NB4 (cell line): ENCODE data around the gene CFAP100.
A peak's percentile ranks its signal among the peaks of the same experiment; 100 is the strongest.

Source experiments
- DNase-seq: peaks from one replicate; pipeline ENCODE4 v3.0.0; 2010; ENCODE audit warnings: low read depth
- H3K4me3 ChIP-seq: one replicate; pipeline ENCODE4 v1.5.1; 2011; ENCODE audit warnings: mild to moderate bottlenecking, low read depth, low read length, moderate library complexity
- MYC ChIP-seq: IDR thresholded peaks from 2 replicates; pipeline ENCODE4 v1.6.1; 2011; ENCODE audit warnings: low read depth, low read length
- POLR2A ChIP-seq: IDR thresholded peaks from 2 replicates; pipeline ENCODE4 v1.6.1; 2011; ENCODE audit warnings: mild to moderate bottlenecking; ENCODE audit not compliant: insufficient read length; ENCODE audit errors: extremely low read depth
- TF ChIP-seq, protein P1 (sequence below): IDR thresholded peaks from 2 replicates; pipeline ENCODE4 v1.6.1; 2011; ENCODE audit warnings: low read depth, low read length
- TF ChIP-seq, protein P2 (sequence below): IDR thresholded peaks from one replicate; pipeline ENCODE4 v1.5.1; 2012; ENCODE audit warnings: low read depth, low read length

CFAP100 gene

DNA sequence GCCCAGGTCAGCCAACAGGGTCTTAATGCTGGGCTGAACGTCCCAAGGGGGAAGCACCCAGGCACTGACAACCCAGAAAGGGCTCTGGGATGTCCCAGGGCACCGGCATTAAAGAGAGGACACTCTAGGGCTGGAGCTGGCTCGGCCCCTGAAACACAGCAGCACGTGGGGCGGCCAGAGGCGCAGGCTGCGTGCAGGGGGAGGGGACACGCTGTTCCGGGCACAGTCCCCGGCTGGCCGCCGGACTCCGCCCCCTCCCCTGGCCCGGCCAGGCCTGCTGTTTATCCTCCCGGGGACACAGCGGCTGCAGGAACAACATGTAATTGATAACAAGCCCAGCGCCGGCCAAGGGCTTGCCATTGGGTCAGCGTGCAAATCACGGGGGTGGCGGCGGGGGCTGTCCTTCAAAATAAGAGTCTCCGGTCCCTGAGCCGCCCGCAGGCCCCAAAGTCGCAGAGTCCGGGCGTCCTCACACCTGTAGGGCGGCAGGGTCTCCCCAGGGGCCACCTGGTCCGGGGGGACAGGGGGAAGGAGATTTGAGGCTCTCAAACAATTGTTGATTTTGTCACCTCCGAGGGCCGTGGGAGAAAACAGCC lies 38.8 kb upstream of the CFAP100 start:
- no peak for DNase-seq
- H3K4me3 ChIP-seq, result no peak overlapping the region

DNA sequence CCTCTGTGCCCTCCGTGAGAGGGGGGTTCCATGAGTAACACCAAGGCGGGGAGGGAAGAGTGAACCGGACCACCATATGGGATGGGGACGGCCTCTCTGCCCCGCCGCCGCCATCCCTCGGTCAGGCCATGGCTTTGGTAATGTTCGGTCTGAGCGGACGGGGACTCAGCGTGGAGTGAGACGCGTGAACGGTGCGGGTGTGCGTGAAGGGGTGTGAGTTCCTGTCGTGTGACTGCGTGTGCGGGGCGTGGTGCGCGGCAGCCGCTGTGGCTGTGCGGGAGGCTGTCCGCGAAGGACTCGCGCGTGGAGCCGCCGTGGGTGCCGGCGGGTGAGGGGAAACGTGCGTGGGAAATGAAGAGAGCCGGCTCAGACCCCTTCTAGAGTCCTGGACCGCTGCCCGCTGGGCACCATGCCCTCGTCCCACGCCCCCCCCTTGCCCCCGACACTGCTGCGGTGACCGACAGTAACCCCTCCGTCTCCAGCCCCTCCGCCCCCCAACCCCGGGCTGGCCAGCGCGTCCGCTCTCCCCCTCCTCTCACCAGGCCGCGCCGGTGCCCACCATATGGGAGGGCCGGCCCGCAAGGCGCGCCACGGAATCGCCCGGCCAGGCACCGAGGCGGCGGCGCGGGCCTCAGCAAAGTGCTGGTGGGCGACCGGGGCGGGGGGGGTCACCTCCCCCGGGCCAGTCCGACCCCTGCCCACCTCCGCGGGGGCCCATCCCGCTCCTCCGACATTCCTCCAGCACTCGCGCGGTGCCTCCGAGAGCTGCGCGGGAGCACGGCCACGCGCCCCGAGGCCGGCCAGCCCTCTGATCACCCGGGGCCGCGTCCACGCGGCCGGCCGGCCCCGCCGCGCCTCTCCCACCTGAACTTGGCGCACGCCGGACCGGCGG lies 38.1 kb upstream of the CFAP100 start:
- TF ChIP-seq, protein P1, sequence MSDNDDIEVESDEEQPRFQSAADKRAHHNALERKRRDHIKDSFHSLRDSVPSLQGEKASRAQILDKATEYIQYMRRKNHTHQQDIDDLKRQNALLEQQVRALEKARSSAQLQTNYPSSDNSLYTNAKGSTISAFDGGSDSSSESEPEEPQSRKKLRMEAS, result no peak
- no peak for TF ChIP-seq MYC
- TF ChIP-seq, protein P2, sequence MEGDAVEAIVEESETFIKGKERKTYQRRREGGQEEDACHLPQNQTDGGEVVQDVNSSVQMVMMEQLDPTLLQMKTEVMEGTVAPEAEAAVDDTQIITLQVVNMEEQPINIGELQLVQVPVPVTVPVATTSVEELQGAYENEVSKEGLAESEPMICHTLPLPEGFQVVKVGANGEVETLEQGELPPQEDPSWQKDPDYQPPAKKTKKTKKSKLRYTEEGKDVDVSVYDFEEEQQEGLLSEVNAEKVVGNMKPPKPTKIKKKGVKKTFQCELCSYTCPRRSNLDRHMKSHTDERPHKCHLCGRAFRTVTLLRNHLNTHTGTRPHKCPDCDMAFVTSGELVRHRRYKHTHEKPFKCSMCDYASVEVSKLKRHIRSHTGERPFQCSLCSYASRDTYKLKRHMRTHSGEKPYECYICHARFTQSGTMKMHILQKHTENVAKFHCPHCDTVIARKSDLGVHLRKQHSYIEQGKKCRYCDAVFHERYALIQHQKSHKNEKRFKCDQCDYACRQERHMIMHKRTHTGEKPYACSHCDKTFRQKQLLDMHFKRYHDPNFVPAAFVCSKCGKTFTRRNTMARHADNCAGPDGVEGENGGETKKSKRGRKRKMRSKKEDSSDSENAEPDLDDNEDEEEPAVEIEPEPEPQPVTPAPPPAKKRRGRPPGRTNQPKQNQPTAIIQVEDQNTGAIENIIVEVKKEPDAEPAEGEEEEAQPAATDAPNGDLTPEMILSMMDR, result no peak
- no peak for TF ChIP-seq POLR2A
- no peak overlapping the region for H3K4me3 ChIP-seq
- DNase-seq, result no peak

More for the DNA sequence above, 38.8 kb upstream of the CFAP100 start:
- TF ChIP-seq, protein P1, result no peak
- TF ChIP-seq MYC (no peak), POLR2A (no peak)
- TF ChIP-seq, protein P2, result no peak

DNA sequence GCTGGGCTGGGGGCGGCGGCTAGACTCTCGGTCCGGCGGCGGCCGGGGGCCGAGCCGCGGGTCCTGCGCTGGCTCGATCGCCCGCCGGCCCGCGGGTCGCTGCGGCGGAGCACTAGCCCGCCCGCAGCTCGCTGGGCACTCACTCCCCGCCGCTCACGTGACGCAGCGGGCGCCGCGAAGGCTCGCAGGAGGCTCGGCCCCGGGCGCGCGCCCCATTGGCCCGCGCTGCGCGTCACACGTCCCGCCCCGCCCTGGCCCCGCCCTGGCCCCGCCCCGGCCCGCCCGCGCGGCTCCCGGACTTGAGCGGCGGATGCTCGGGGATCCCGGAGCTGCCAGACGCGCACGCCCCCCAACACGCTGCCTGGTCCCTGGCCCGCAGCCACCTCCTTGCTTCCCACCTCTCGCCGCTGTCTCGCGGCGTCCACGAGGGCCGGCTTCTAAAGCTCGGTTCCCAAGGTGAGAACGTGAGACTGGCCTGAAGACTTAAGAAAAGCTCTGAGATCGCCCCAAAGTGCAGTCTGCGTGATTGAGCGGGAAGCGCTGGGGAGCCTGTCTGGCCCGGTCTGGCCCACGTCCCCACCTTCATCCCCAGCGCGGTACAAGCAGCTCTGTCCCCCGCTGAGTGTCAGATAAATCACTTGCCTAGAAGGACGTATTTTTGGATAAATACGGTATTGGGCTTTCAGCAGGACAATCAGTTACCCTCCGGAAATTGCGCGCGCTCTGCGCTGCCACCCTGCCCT lies 37.2 kb upstream of the CFAP100 start, which contains the start of gene KLF15:
TSS of gene KLF15 (minus strand) at position 114 of the 743 bp plus-strand sequence. CDS start 4,486 bp downstream, outside the sequence.
- peak; percentile 85 for DNase-seq
- H3K4me3 ChIP-seq, result peak within 1 kb of the TSS; percentile 53
- TF ChIP-seq, protein P2, result no peak
- no peak for TF ChIP-seq MYC
- TF ChIP-seq, protein P1, result peak; percentile 71

DNA sequence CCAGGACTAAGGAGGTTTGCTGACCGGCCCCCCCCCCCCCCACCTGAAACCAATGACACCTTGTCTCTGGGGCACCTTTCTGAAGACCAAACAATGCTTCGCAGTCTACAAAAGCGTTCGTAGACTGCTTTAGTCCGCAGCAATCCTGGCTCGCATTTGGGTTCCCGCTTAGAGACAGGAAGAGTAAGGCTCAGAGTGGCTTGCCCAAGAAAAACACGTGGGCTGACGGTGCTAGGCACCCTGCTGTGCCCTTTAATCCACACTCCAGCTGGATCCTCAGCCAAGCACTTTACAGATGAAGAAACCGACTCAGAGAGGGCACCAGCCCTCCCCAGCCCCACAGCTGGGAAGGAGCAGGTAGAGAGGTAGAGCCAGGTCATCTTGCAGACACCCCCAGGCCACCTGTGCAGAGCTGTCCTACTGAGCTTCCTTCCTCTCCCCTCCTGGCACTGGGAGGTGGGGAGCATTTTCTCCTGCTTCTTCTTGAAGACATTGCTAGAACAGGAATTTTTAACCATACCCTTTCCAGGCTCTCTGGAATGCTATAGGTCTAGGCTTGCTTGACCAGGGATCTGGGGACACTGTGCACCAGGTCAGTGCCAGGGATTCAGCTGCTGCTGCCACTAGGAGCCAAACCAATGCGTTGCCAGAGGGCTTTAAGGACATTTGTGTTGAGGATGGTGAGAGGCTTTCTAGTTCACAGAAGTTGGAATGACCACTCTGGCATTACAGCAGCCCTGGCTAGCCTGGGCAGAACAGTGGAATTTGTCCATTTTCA lies 36.5 kb upstream of the CFAP100 start:
- peak; percentile 66 for DNase-seq
- no peak overlapping the region for H3K4me3 ChIP-seq
- TF ChIP-seq, protein P2, result no peak
- TF ChIP-seq MYC, result peak; percentile 74; the same call in 1 of the 2 replicates
- TF ChIP-seq, protein P1, result peak; percentile 94
- TF ChIP-seq POLR2A, result no peak

DNA sequence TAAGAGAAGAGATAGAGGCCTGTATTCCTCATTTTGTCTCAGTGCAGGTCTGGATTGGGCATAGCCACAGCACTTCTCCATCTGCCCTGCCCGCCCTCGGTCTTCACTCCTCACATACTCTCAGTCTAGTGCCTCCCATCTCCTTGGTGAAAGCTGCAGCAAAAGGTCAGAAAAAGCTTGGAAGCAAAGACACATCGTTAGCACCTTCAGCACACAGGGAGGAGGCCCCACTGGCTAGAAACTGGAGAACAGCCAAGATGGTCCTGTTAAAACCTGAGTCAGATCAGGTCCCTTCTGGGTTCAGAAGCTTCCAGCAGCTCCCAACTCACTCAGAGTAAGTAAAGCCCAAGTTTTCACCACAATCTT lies 35.9 kb upstream of the CFAP100 start:
- TF ChIP-seq MYC, result no peak
- TF ChIP-seq, protein P2, result no peak
- TF ChIP-seq, protein P1, result no peak
- TF ChIP-seq POLR2A, result no peak
- DNase-seq, result no peak
- H3K4me3 ChIP-seq, result no peak overlapping the region
